HepG2 (cell line): Measurements from ENCODE around the gene NAA15. TPM values are rescaled to one million over a fixed set of nuclear protein-coding genes. Genes with fewer than 3 reads are reported as not detected.
A peak's percentile ranks its signal among the peaks of the same experiment; 100 is the strongest.

Experiments used
- CENPBD1 ChIP-seq: sonication (generic); formaldehyde crosslinking; IDR thresholded peaks from 2 replicates; pipeline ENCODE4 v1.8.0; 2022; ENCODE audit warnings: missing genetic modification reagents, low read depth, mild to moderate bottlenecking, borderline replicate concordance
- CREM ChIP-seq, 2 experiments: sonication (generic) in 1 of 2; formaldehyde crosslinking in 1 of 2; IDR thresholded peaks; 2 replicates each; pipeline versions ENCODE4 v1.4.0 to v1.6.1; 2016 to 2020; ENCODE audit warnings: antibody characterized with exemption in 1 of 2, mild to moderate bottlenecking in 1 of 2, missing genetic modification reagents in 1 of 2
- FOXP1 ChIP-seq, 2 experiments: fragments of 450-650 bp in 1 of 2; IDR thresholded peaks; 2 replicates each; pipeline ENCODE4 v1.6.1; 2017 to 2018; ENCODE audit warnings: antibody characterized with exemption in 1 of 2
- GZF1 ChIP-seq: sonication (generic); formaldehyde crosslinking; IDR thresholded peaks from 2 replicates; pipeline ENCODE4 v1.5.1; 2020; ENCODE audit warnings: mild to moderate bottlenecking, missing genetic modification reagents
- IKZF4 ChIP-seq: sonication (generic); formaldehyde crosslinking; IDR thresholded peaks from 2 replicates; pipeline ENCODE4 v1.5.1; 2020; ENCODE audit warnings: borderline replicate concordance, mild to moderate bottlenecking, low read depth, missing genetic modification reagents; ENCODE audit errors: not compliant biosample characterization
- JARID2 ChIP-seq: sonication (generic); formaldehyde crosslinking; IDR thresholded peaks from 2 replicates; pipeline ENCODE4 v1.8.1; 2023; ENCODE audit warnings: missing genetic modification reagents, inconsistent platforms; ENCODE audit not compliant: insufficient replicate concordance
- PATZ1 ChIP-seq: sonication (generic); formaldehyde crosslinking; IDR thresholded peaks from 2 replicates; pipeline ENCODE4 v1.4.0; 2020; ENCODE audit warnings: missing genetic modification reagents
- RFXANK ChIP-seq: IDR thresholded peaks from 2 replicates; pipeline ENCODE4 v1.6.1; 2016
- SKI ChIP-seq: fragments of 450-650 bp; IDR thresholded peaks from one replicate; pipeline ENCODE4 v1.6.1; 2018; ENCODE audit warnings: mild to moderate bottlenecking; ENCODE audit not compliant: partially characterized antibody
- SRY ChIP-seq: sonication (generic); formaldehyde crosslinking; IDR thresholded peaks from 2 replicates; pipeline ENCODE4 v1.8.0; 2022; ENCODE audit warnings: mild to moderate bottlenecking, missing genetic modification reagents
- XBP1 ChIP-seq: sonication (generic); formaldehyde crosslinking; IDR thresholded peaks from 2 replicates; pipeline ENCODE4 v1.5.0; 2020; ENCODE audit warnings: missing genetic modification reagents
- ZBTB38 ChIP-seq: sonication (generic); formaldehyde crosslinking; IDR thresholded peaks from 2 replicates; pipeline ENCODE4 v1.5.1; 2020; ENCODE audit warnings: mild to moderate bottlenecking, missing genetic modification reagents
- ZNF101 ChIP-seq: sonication (generic); formaldehyde crosslinking; IDR thresholded peaks from 2 replicates; pipeline ENCODE4 v1.4.0; 2020; ENCODE audit warnings: mild to moderate bottlenecking, low read depth, missing genetic modification reagents, borderline replicate concordance
- ZNF33A ChIP-seq: sonication (generic); formaldehyde crosslinking; IDR thresholded peaks from 2 replicates; pipeline ENCODE4 v1.5.1; 2020; ENCODE audit warnings: missing genetic modification reagents, mild to moderate bottlenecking, moderate library complexity, borderline replicate concordance
- ZNF432 ChIP-seq: sonication (generic); formaldehyde crosslinking; IDR thresholded peaks from 2 replicates; pipeline ENCODE4 v1.5.0; 2020; ENCODE audit warnings: missing genetic modification reagents, mild to moderate bottlenecking, borderline replicate concordance
- ZNF713 ChIP-seq: sonication (generic); formaldehyde crosslinking; IDR thresholded peaks from 2 replicates; pipeline ENCODE4 v1.4.0; 2020; ENCODE audit warnings: mild to moderate bottlenecking, missing genetic modification reagents
- ZNF737 ChIP-seq: sonication (generic); formaldehyde crosslinking; IDR thresholded peaks from 2 replicates; pipeline ENCODE4 v1.5.0; 2020; ENCODE audit warnings: missing genetic modification reagents, mild to moderate bottlenecking, borderline replicate concordance
- ZNF780A ChIP-seq: sonication (generic); formaldehyde crosslinking; IDR thresholded peaks from 2 replicates; pipeline ENCODE4 v1.8.0; 2022; ENCODE audit warnings: mild to moderate bottlenecking, missing genetic modification reagents, moderate library complexity
- ZNF790 ChIP-seq: sonication (generic); formaldehyde crosslinking; IDR thresholded peaks from 2 replicates; pipeline ENCODE4 v1.8.0; 2022; ENCODE audit warnings: missing genetic modification reagents, mild to moderate bottlenecking, borderline replicate concordance
- polyA plus RNA-seq, 8 experiments: library from polyadenylated mRNA; depleted of rRNA in 3 of 8; stranded (reverse) in 7 of 8; unstranded in 1 of 8; fragments of >200 nt; fragmentation: Illumina TruSeq in 4 of 8; extraction: Trizol in 4 of 8; gene quantifications; 2 replicates each; pipeline versions ENCODE4 v1.2.1 to v1.2.3, GENCODE V29; 2011 to 2016; ENCODE audit warnings: low read depth in 4 of 8, missing spikeins in 1 of 8, mixed read lengths in 1 of 8; ENCODE audit not compliant: insufficient read depth in 1 of 8
- total RNA-seq, 5 experiments: library from RNA; depleted of rRNA; stranded (reverse); fragments of >200 nt; fragmentation: Illumina TruSeq; extraction: Trizol; gene quantifications; 2 replicates each; pipeline ENCODE4 v1.2.3, GENCODE V29; 2016; ENCODE audit warnings: low read depth in 1 of 5
- TF ChIP-seq, protein P1 (sequence below): sonication (generic); formaldehyde crosslinking; conservative IDR thresholded peaks from 2 replicates; pipeline ENCODE4 v1.4.0; 2020; ENCODE audit warnings: missing genetic modification reagents
- TF ChIP-seq, protein P2 (sequence below): sonication (generic); formaldehyde crosslinking; IDR thresholded peaks from 2 replicates; pipeline ENCODE4 v1.5.1; 2020; ENCODE audit warnings: missing genetic modification reagents, mild to moderate bottlenecking, borderline replicate concordance
- TF ChIP-seq, protein P3 (sequence below): sonication (generic); formaldehyde crosslinking; IDR thresholded peaks from 2 replicates; pipeline ENCODE4 v1.4.0; 2020; ENCODE audit warnings: missing genetic modification reagents, mild to moderate bottlenecking, borderline replicate concordance

Gene NAA15
- total and polyA plus RNA-seq, 2 of the 13 experiments (the other 11 are each of a cell fraction or from before 2014, with no cell fraction given): 6.2 to 50.2 TPM

DNA sequence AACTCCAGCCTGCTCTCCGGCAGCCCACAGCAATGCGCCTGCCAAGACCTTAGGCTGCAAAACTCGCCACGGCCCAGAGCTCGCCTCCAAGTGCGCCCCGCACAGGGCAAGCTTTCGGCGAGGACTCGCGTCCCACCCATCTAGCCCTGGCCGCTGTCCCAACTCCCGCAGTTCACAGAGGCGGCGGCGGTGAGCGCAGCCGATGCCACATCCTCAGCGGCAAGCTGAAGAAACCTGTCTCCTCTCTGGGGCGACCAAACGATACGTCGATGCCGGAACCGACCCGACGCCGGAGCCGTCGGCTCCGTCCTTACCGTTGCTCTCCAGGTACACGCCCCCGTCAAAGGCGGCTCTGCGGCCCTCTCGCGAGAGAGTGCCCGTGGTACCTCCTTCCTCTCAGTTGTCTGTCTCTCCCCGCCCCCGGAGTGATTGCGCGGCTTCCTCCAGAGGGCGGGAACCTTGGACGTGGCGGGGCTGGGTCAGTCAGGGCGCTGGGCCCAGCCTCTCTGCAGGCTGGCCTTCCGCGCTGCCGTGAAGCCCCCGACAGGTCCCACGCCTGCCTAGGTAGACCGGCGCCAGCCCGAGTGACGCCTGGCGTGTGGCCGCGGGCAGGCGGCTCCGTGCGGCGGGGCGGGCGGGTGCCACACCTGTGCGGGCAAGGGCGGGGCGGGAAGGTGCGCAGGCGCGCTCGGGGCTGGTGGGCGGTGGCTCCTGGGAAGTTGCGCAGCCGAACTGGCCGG, 152.2 kb downstream of the NAA15 start (continued):
- TF ChIP-seq FOXP1 (IDR thresholded peaks at IDR 0.05): no peak
- no peak for TF ChIP-seq FOXP1 (CRISPR knock-in tag; IDR thresholded peaks at IDR 0.05)
- TF ChIP-seq ZNF101 (CRISPR knock-in tag): no peak
- no peak for TF ChIP-seq ZNF33A (CRISPR knock-in tag)
- peak; percentile 58 for TF ChIP-seq JARID2
- no peak for TF ChIP-seq ZNF780A (CRISPR knock-in tag)
- peak; percentile 17 for TF ChIP-seq SKI
- TF ChIP-seq, protein P1, sequence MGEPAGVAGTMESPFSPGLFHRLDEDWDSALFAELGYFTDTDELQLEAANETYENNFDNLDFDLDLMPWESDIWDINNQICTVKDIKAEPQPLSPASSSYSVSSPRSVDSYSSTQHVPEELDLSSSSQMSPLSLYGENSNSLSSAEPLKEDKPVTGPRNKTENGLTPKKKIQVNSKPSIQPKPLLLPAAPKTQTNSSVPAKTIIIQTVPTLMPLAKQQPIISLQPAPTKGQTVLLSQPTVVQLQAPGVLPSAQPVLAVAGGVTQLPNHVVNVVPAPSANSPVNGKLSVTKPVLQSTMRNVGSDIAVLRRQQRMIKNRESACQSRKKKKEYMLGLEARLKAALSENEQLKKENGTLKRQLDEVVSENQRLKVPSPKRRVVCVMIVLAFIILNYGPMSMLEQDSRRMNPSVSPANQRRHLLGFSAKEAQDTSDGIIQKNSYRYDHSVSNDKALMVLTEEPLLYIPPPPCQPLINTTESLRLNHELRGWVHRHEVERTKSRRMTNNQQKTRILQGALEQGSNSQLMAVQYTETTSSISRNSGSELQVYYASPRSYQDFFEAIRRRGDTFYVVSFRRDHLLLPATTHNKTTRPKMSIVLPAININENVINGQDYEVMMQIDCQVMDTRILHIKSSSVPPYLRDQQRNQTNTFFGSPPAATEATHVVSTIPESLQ: no peak
- no peak; the same call in 1 of the 2 replicates for TF ChIP-seq GZF1 (CRISPR knock-in tag)
- no peak; the same call in 1 of the 2 replicates for TF ChIP-seq ZNF432
- TF ChIP-seq CENPBD1 (CRISPR knock-in tag): no peak; the same call in 1 of the 2 replicates
- no peak; the same call in 1 of the 2 replicates for TF ChIP-seq RFXANK (CRISPR knock-in tag)
- TF ChIP-seq IKZF4 (CRISPR knock-in tag): peak; percentile 95
- TF ChIP-seq ZBTB38: peak; percentile 71
- peak; percentile 46 for TF ChIP-seq PATZ1 (CRISPR knock-in tag)
- TF ChIP-seq, protein P2, sequence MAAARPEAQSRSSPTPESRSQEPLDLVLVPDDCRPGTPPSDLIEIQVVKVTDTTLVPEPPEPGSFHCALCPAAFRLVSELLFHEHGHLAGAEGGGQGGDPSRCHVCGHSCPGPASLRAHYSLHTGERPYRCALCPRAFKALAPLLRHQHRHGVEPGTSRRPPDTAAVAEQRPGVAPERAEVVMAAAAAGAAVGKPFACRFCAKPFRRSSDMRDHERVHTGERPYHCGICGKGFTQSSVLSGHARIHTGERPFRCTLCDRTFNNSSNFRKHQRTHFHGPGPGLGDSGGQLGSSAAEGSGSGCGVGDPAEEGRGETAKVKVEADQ (CRISPR knock-in tag): peak; percentile 95
- TF ChIP-seq ZNF737: 0 out of 2 replicates have a peak, but pooled peaks have one; percentile 54
- TF ChIP-seq ZNF790 (CRISPR knock-in tag): peak; percentile 93
- TF ChIP-seq SRY: no peak; the same call in 1 of the 2 replicates
- no peak; the same call in 1 of the 2 replicates for TF ChIP-seq ZNF713 (CRISPR knock-in tag)
- TF ChIP-seq, protein P3, sequence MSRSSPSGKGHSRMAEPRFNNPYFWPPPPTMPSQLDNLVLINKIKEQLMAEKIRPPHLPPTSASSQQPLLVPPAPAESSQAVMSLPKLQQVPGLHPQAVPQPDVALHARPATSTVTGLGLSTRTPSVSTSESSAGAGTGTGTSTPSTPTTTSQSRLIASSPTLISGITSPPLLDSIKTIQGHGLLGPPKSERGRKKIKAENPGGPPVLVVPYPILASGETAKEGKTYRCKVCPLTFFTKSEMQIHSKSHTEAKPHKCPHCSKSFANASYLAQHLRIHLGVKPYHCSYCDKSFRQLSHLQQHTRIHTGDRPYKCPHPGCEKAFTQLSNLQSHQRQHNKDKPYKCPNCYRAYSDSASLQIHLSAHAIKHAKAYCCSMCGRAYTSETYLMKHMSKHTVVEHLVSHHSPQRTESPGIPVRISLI (CRISPR knock-in tag): 0 out of 2 replicates have a peak, but pooled peaks have one; percentile 20
- peak; percentile 27; the same call in 1 of the 2 replicates for TF ChIP-seq CREM (IDR thresholded peaks at IDR 0.05)
- TF ChIP-seq CREM (CRISPR knock-in tag; IDR thresholded peaks at IDR 0.05): no peak; the same call in 1 of the 2 replicates
- TF ChIP-seq XBP1 (CRISPR knock-in tag): no peak
